Vagina (tissue), 2 donors: Measurements from ENCODE around the gene NDOR1.

Source experiments
- CTCF ChIP-seq, 3 experiments: fragments of 450-650 bp in 2 of 3; fragments of 200-600 bp in 1 of 3; sonication (generic) in 1 of 3; IDR thresholded peaks; one replicate each; pipeline ENCODE4 v1.5.1; 2017 to 2019; ENCODE audit warnings: antibody characterized with exemption in 3 of 3, mild to moderate bottlenecking in 2 of 3, moderate library complexity in 2 of 3
- POLR2A ChIP-seq, 2 donors: fragments of 450-650 bp; IDR thresholded peaks; one replicate each; pipeline ENCODE4 v1.6.1; 2017; ENCODE audit warnings: antibody characterized with exemption in 2 of 2, mild to moderate bottlenecking in 2 of 2, moderate library complexity in 2 of 2
- POLR2AphosphoS5 ChIP-seq, 2 donors: sonication (generic); formaldehyde crosslinking; IDR thresholded peaks; one replicate each; pipeline ENCODE4 v1.9.0; 2017; ENCODE audit warnings: antibody characterized with exemption in 2 of 2, mild to moderate bottlenecking in 2 of 2, low read depth in 1 of 2; ENCODE audit not compliant: insufficient read depth in 1 of 2

GRCh38 chr9:137244486-137245449, 39.3 kb downstream of the NDOR1 start:
- TF ChIP-seq CTCF (IDR thresholded peaks at IDR 0.05) = no peak
- TF ChIP-seq POLR2AphosphoS5 (IDR thresholded peaks at IDR 0.05; ENCODE audit: insufficient read depth in 1 of 2, low read depth in 1 of 2) = no peak
- TF ChIP-seq POLR2A (IDR thresholded peaks at IDR 0.05) = no peak
